Mucosa of rectum (tissue), 2 donors: ENCODE results near the gene KIF18B.

ENCODE experiments used
- H3K27ac ChIP-seq, 2 donors: one replicate each; pipeline ENCODE4 v1.7.0; 2013; ENCODE audit warnings: inconsistent platforms in 2 of 2, low read depth in 2 of 2, low read length in 2 of 2
- H3K27me3 ChIP-seq, 2 donors: one replicate each; pipeline ENCODE4 v1.7.0; 2013; ENCODE audit warnings: low read length in 2 of 2; ENCODE audit not compliant: control insufficient read depth in 2 of 2, insufficient read depth in 2 of 2
- H3K36me3 ChIP-seq, 2 donors: one replicate each; pipeline ENCODE4 v1.7.0; 2013; ENCODE audit warnings: low read length in 2 of 2; ENCODE audit not compliant: control insufficient read depth in 2 of 2, insufficient read depth in 2 of 2
- H3K4me1 ChIP-seq, 2 donors: one replicate each; pipeline ENCODE4 v1.7.0; 2013; ENCODE audit warnings: low read length in 2 of 2, mild to moderate bottlenecking in 1 of 2; ENCODE audit not compliant: control insufficient read depth in 2 of 2, insufficient read depth in 2 of 2
- H3K4me3 ChIP-seq, 2 donors: one replicate each; pipeline ENCODE4 v1.7.0; 2013; ENCODE audit warnings: low read length in 2 of 2
- H3K9ac ChIP-seq, 2 donors: one replicate each; pipeline ENCODE4 v1.7.0; 2013; ENCODE audit warnings: low read length in 2 of 2, low read depth in 1 of 2, mild to moderate bottlenecking in 1 of 2
- H3K9me3 ChIP-seq, 2 donors: one replicate each; pipeline ENCODE4 v1.7.0; 2013; ENCODE audit warnings: low read length in 2 of 2; ENCODE audit not compliant: control insufficient read depth in 2 of 2
- donor health status: healthy.
- donor health status: Normal muscosa, but diverticular disease.

Gene KIF18B

DNA sequence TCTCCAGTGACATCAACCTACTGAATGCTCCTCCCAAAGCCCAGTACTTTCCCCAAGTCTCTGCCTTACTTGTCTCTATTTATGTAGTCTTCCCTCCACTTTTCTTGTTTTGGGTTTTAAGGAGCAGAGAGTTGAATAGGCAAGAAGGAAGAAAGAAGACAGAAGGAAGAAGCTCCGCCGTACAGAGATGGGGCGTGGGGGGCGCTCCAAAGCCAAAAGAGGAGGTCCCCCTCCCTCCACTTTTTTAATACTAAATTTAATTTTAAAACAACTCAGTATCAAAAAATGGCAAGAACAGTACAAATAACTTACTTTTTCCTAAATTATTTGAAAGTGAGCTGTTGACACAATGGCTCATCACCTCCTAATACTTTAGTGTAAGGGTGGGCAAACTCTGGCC, 52.9 kb downstream of the KIF18B start:
- H3K9ac ChIP-seq: no peak overlapping the region
- peaks cover 4 to 12% of the 10 kb centered on the region in 2 donors for H3K4me1 ChIP-seq
- no peaks in the 10 kb centered on the region for H3K9me3 ChIP-seq
- H3K4me3 ChIP-seq: no peak overlapping the region
- H3K27me3 ChIP-seq: no peaks in the 10 kb centered on the region
- H3K36me3 ChIP-seq: peaks cover 3 to 29% of the 10 kb centered on the region in 2 donors
- H3K27ac ChIP-seq: no peak overlapping the region

DNA sequence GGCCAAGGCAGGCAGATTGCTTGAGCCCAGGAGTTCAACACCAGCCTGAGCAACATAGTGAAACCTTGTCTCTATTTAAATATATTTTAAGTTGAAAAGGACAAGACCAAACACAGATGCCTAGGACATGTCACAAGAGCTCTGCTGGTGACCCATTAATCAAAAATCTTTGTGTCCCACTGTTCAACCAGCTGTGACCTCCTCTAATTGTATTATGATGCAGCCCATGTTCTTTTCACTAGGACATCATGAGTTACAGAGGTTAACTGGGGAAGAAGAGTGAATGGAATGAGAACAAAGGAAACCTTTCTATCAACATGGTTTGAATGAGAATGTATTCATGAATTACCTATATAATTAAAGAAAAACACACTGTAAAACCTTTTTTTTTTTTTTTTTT, 55.3 kb downstream of the KIF18B start:
- H3K27ac ChIP-seq: no peak overlapping the region
- H3K36me3 ChIP-seq: peaks cover 6 to 34% of the 10 kb centered on the region in 2 donors
- H3K27me3 ChIP-seq: no peaks in the 10 kb centered on the region
- H3K4me3 ChIP-seq: no peak overlapping the region
- no peaks in the 10 kb centered on the region for H3K9me3 ChIP-seq
- H3K4me1 ChIP-seq: no peaks in the 10 kb centered on the region
- no peak overlapping the region for H3K9ac ChIP-seq

DNA sequence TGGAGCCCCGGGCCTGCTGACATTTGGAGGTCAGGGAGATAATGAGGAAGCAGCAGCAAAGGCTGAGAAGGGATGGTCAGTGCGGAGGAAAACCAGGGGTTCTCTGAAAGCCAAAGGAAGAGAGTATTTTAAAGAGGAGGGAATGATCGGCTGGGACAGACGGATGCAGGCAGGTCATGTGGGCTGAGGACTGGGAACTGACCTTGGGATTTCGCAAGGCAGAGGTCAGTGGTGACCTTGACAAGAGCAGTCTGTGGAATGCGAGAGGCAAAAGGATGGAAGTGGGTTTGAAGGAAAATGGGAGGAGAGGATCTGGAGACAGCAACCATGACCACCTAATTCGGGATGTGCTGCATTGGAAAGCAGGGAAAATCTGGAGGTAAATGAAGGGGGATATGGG, 58.6 kb downstream of the KIF18B start:
- H3K4me1 ChIP-seq: no peaks in the 10 kb centered on the region
- H3K27ac ChIP-seq: no peak overlapping the region
- no peak overlapping the region for H3K4me3 ChIP-seq
- no peak overlapping the region for H3K9ac ChIP-seq
- H3K36me3 ChIP-seq: peaks cover 32 to 48% of the 10 kb centered on the region in 2 donors
- H3K27me3 ChIP-seq: no peaks in the 10 kb centered on the region
- H3K9me3 ChIP-seq: no peaks in the 10 kb centered on the region

DNA sequence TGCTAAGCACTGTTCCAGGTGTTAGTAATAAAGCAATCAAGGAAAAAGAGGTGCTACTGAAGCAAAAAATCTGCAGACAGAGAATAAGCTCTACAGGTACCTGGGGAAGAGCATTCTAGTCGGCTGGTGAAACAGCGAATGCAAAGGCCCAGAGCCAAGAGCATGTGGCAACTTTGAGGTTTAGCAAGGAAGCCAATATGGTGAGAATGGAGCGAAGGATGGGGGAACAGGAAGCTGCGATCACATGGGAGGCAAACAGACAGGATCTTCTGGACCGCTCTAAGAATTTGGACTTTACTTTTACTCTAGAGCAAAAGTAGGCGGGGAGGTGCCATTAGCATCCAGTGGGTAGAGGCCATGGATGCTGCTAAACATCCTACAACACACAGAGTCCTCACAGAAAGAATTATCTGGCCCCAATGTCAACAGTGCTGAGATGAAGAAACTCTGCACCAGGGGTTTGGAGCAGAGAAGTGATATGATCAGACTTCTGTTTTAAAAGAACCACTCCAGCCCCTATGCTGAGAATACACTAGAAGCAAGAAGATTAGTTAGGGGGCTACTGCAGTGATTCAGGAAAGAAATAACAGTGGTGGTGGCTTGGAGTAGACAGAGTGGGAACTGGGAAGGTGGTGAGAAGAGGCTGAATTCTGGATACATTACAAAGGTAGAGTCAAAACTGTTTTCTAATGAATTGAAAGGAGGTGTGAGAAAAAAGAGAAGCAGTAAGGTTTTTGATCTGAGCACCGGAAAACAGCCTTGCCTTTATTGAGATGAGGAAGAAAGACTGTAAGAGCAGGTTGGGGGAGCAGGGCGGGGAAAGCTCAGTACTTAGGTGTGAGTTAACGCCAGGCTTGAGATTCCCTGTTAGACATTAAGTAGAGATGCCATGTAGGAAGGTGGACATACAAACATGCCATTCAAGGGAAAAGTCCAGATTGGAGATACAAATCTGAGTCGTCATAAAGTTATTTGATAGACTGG, 59.3 kb downstream of the KIF18B start:
- H3K27ac ChIP-seq: no peak overlapping the region
- peaks cover 37 to 51% of the 10 kb centered on the region in 2 donors for H3K36me3 ChIP-seq
- H3K4me1 ChIP-seq: no peaks in the 10 kb centered on the region

DNA sequence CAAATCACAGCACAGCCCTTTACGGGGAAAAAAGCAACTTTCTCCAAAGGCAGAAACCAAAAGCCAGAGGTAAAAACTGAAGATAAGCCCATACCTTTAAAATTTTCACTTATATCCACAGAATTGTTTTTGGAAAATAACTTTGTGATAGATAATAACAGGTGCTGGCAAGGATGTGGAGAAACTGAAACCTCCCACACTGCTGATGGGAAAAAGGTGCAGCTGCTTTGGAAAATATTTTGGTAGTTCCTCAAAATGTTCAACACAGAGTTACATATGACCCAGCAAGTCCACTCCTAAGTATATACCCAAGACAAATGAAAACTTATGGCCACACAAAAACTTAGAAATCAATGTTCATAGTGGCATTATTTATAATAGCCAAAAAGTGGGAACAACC, 60.6 kb downstream of the KIF18B start:
- Histone ChIP-seq H3K36me3 (peaks cover 44 to 49% of the 10 kb centered on the region in 2 donors), H3K27me3 (no peaks in the 10 kb centered on the region), H3K9me3 (no peaks in the 10 kb centered on the region), H3K4me1 (no peaks in the 10 kb centered on the region), H3K9ac (no peak overlapping the region), H3K27ac (no peak overlapping the region), H3K4me3 (no peak overlapping the region)

More for the DNA sequence above, 59.3 kb downstream of the KIF18B start:
- Histone ChIP-seq H3K27me3 (no peaks in the 10 kb centered on the region), H3K4me3 (no peak overlapping the region), H3K9me3 (no peaks in the 10 kb centered on the region), H3K9ac (no peak overlapping the region)

DNA sequence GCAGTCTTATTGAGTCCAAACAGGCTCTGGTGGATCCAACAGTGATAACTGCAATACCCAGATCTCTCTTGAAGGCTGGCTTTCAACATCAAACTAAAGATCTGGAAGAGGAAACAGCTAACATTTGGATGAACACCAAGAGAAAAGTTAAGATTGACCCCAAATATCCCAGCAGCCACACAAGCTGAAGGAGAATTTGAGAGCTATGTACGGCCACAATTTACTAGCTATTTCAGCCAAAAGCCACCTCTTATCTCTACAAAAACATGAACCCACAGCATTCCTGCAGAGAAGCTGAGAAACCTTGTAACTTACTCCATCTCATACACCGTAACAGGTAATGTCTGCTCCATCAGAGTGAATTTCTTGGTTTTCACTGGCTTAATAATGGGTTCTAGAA, 62.6 kb downstream of the KIF18B start:
- Histone ChIP-seq H3K9ac (no peak overlapping the region), H3K9me3 (no peaks in the 10 kb centered on the region), H3K4me3 (no peak overlapping the region), H3K27ac (no peak overlapping the region), H3K27me3 (no peaks in the 10 kb centered on the region), H3K4me1 (no peaks in the 10 kb centered on the region), H3K36me3 (peaks cover 49 to 63% of the 10 kb centered on the region in 2 donors)

DNA sequence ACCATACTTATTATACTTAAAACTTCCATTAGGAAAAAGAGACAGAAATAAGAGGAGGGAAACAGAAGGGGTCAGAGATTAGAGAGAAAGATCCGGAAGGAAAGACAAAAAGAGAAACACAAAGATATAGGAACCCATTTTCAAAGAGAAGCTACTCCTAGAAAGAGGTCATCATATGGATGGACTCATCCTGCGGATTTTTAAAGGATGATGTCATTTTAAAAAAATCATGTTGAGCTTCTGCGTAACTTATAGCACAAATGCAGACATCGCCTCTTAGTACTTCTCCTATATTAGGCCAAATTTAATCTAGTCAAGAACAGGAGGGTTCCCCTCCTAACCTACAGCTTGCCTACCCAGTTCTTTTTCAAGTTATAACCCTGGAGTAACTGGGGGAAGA, 66.4 kb downstream of the KIF18B start:
- H3K4me3 ChIP-seq: no peak overlapping the region
- no peak overlapping the region for H3K9ac ChIP-seq
- no peak overlapping the region for H3K27ac ChIP-seq
- H3K9me3 ChIP-seq: no peaks in the 10 kb centered on the region
- H3K36me3 ChIP-seq: peaks cover 52 to 67% of the 10 kb centered on the region in 2 donors
- H3K4me1 ChIP-seq: no peaks in the 10 kb centered on the region
- H3K27me3 ChIP-seq: no peaks in the 10 kb centered on the region

DNA sequence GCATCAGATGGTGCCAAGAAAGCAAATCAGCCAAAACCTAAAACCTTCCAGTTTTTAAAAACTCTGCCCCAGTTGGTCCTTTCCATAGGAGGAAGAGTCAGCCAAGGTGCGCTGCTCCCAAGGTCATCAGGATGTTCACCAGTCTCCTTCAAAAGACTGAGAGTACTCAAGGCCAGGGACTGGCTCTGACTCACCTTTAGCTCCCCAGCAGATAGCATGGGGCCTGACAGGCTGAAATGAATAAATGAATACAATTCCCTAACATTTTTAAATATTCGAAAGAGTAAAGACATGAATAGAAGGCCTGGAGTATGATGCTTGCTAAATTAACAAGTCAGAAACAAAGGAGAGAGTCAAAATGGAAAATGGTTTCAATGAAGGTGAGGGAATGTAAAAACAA, 67.5 kb downstream of the KIF18B start:
- H3K27ac ChIP-seq: no peak overlapping the region
- H3K36me3 ChIP-seq: peaks cover 51 to 65% of the 10 kb centered on the region in 2 donors
- H3K4me3 ChIP-seq: no peak overlapping the region
- H3K27me3 ChIP-seq: no peaks in the 10 kb centered on the region
- H3K9me3 ChIP-seq: no peaks in the 10 kb centered on the region
- H3K4me1 ChIP-seq: no peaks in the 10 kb centered on the region
- H3K9ac ChIP-seq: no peak overlapping the region

DNA sequence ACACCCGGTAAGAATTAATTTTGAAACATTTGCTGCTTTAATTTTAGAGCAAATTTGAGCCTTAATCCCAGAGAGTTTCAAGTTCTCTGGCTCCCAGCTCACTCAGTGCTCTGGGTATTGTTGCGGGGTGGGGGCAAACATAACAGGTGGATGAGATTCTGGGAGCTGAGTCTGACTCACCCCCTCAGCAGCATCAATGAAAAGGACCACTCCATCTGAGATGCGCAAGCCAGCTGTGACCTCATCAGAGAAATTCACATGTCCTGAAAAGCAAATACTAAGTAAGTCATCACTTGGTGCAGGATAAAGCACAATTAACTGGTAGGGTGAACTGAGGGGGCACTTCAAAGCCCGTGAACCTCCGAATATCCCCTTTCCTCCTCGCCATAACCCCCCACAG, 68.2 kb downstream of the KIF18B start:
- Histone ChIP-seq H3K9me3 (no peaks in the 10 kb centered on the region), H3K4me1 (no peaks in the 10 kb centered on the region), H3K27me3 (no peaks in the 10 kb centered on the region), H3K9ac (no peak overlapping the region), H3K36me3 (peaks cover 52 to 62% of the 10 kb centered on the region in 2 donors), H3K4me3 (no peak overlapping the region), H3K27ac (no peak overlapping the region)

DNA sequence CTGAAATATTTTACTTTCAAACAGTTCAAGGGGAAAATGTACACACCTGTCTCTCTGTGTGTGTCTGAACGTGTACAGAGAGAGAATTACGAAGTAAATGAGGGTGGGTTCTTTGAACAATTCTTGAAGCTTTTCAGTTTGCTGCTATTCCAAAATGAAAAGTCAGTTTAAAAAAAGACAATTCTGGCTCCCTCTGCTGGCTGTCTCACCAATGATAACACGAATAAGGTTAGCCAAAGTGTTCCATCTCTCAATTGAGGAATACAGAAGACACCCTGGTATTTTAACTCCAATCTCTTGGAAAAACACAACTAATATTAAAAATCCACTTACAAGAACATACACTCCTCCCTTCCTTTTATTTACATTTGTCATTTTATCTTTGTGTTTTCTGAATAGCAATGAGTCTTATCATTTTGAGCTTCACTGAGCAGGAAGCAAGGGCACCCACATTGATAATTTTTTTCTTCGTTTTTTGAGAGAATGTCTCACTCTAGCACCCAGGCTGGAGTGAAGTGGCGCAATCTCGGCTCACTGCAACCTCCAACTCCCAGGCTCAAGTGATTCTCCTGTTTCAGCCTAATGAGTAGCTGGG, 68.8 kb downstream of the KIF18B start:
- no peak overlapping the region for H3K27ac ChIP-seq
- H3K27me3 ChIP-seq: no peaks in the 10 kb centered on the region
- H3K9me3 ChIP-seq: no peaks in the 10 kb centered on the region
- H3K36me3 ChIP-seq: peaks cover 53 to 63% of the 10 kb centered on the region in 2 donors
- no peak overlapping the region for H3K9ac ChIP-seq
- no peak overlapping the region for H3K4me3 ChIP-seq
- H3K4me1 ChIP-seq: no peaks in the 10 kb centered on the region
